Measurements from ENCODE around the gene TRIO. TPM values are rescaled to one million over a fixed set of nuclear protein-coding genes. Genes with fewer than 3 reads are reported as not detected.

TRIO gene
- total and polyA plus RNA-seq, 2 of the 8 experiments (the other 6 are each of a cell fraction or from before 2014, with no cell fraction given), result 35.1 to 69.1 TPM

DNA sequence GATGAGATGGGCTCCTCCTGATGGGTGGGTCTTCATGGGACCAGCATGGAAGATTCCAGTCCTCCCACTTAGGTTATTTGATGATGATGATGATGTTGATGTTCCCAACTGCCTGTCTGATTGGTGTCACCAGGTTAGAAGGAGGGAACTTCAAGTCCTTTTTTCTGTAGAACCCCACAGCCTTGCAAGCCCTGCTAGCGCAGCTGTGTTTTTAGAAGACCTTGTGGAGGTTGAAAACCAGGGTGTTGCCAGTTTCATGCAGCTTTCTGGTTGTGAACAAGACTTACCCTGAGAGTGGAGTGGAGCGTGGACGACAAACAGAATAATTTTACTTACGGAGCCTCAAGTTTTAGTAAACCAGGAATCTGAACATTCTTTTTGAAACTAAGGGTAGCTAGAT, 83.0 kb downstream of the TRIO start:
- FAIRE-seq (no peak), DNase-seq (ENCODE audit: low read depth in 1 of 2, low spot score in 2 of 2) (no peak)
- Histone ChIP-seq H3K27ac (ENCODE audit: low read depth, low read length) (no peak overlapping the region), H2BK120ac (replicated peaks; ENCODE audit: low read depth, low read length) (no peak overlapping the region), H3K4me1 (replicated peaks in 1 of 4; ENCODE audit: control insufficient read depth in 3 of 4, insufficient read depth in 4 of 4, low read length in 3 of 4) (peaks cover 0 to 16% (median 11%) of the 10 kb centered on the region in 4 experiments; a peak in 4 of 7 replicates), H4K5ac (ENCODE audit: insufficient read length, low read depth, low read length) (no peak overlapping the region), H3K79me2 (ENCODE audit: control insufficient read depth in 1 of 2, insufficient read depth in 2 of 2, low read length in 2 of 2) (peaks cover 3 to 96% of the 10 kb centered on the region in 2 experiments; a peak in 3 of 4 replicates), H2BK5ac (ENCODE audit: low read depth, low read length) (no peak overlapping the region), H3K36me3 (ENCODE audit: control insufficient read depth in 2 of 4, insufficient read depth in 4 of 4, low read length in 3 of 4) (no peaks in the 10 kb centered on the region; a peak in 1 of 8 replicates), H3K9me3 (ENCODE audit: insufficient read depth in 2 of 2, low read depth in 1 of 2, low read length in 1 of 2) (no peaks in the 10 kb centered on the region), H3K23me2 (ENCODE audit: low read depth, low read length) (no peaks in the 10 kb centered on the region), H3K9ac (replicated peaks in 1 of 4; ENCODE audit: extremely low read depth in 1 of 4, low read depth in 3 of 4, low read length in 3 of 4) (no peak overlapping the region), H3K4me3 (ENCODE audit: extremely low read depth in 1 of 4, insufficient read depth in 2 of 4, low read depth in 3 of 4, low read length in 4 of 4) (no peak overlapping the region), H3K4me2 (ENCODE audit: insufficient read depth in 1 of 2, low read depth in 2 of 2, low read length in 2 of 2) (no peak overlapping the region), H3K4ac (replicated peaks; ENCODE audit: insufficient read length, low read depth, low read length) (no peak overlapping the region), H2AFZ (ENCODE audit: low read length) (no peak overlapping the region), H3K56ac (replicated peaks; ENCODE audit: insufficient read length, low read depth, low read length) (no peak overlapping the region), H2AK5ac (ENCODE audit: low read depth, low read length) (no peak overlapping the region), H2BK20ac (ENCODE audit: low read length) (no peak overlapping the region), H3K79me1 (ENCODE audit: low read depth, low read length) (peaks cover 13% of the 10 kb centered on the region), H3K23ac (ENCODE audit: insufficient read length) (no peak overlapping the region), H3K27me3 (replicated peaks in 1 of 4; ENCODE audit: control insufficient read depth in 3 of 4, extremely low read depth in 1 of 4, insufficient read depth in 3 of 4, low read length in 3 of 4) (no peaks in the 10 kb centered on the region), H3K18ac (ENCODE audit: extremely low read depth, low read length) (no peak overlapping the region), H4K91ac (replicated peaks; ENCODE audit: insufficient read length, low read length) (no peak overlapping the region), H4K20me1 (replicated peaks in 1 of 2; ENCODE audit: control insufficient read depth in 1 of 2, insufficient read depth in 2 of 2, low read length in 2 of 2) (peaks cover 2 to 7% of the 10 kb centered on the region in 2 experiments), H2BK12ac (ENCODE audit: low read depth, low read length) (no peak overlapping the region), H4K8ac (ENCODE audit: extremely low read depth, insufficient read depth, low read length) (no peak overlapping the region), H2BK15ac (ENCODE audit: low read length) (no peak overlapping the region), H3K14ac (ENCODE audit: insufficient read length) (no peak overlapping the region)
- CTCF ChIA-PET (ENCODE audit: partially characterized antibody), result interaction anchor here (0.7 to 1.6 kb wide), 5 partner anchors 11 to 245 kb away, joined by 3 to 5 read pairs (median 3); no protein-coding TSS in a partner anchor
- POLR2A ChIA-PET (ENCODE audit: partially characterized antibody), result interaction anchor here (1.0 kb wide), 1 partner anchor 44 kb away, joined by 3 read pairs; no protein-coding TSS in a partner anchor
- TF ChIP-seq HDAC6 (IDR thresholded peaks at IDR 0.05; ENCODE audit: low read depth, low read length) (no peak), SRF (IDR thresholded peaks at IDR 0.05; ENCODE audit: low read depth, low read length) (no peak), JUND (IDR thresholded peaks at IDR 0.05; ENCODE audit: low read length) (no peak), TEAD4 (IDR thresholded peaks at IDR 0.05; ENCODE audit: low read depth, low read length) (no peak), GTF2F1 (IDR thresholded peaks at IDR 0.05; ENCODE audit: borderline replicate concordance, low read depth, low read length) (no peak), PHF8 (conservative IDR thresholded peaks at IDR 0.05; ENCODE audit: low read depth, low read length) (no peak), ZNF274 (IDR thresholded peaks at IDR 0.05; ENCODE audit: borderline replicate concordance, extremely low read depth, low read length) (no peak), FOSL1 (IDR thresholded peaks at IDR 0.05; ENCODE audit: insufficient read depth, low read depth, low read length) (no peak), CREB1 (IDR thresholded peaks at IDR 0.05) (no peak), TAF1 (IDR thresholded peaks at IDR 0.05; ENCODE audit: low read depth, low read length) (no peak), KDM5A (IDR thresholded peaks at IDR 0.05; ENCODE audit: low read length) (no peak), SIRT6 (IDR thresholded peaks at IDR 0.05; ENCODE audit: low read length) (no peak), JUN (IDR thresholded peaks at IDR 0.05; ENCODE audit: low read depth, low read length) (no peak), CEBPB (IDR thresholded peaks at IDR 0.05; ENCODE audit: low read depth, low read length) (no peak), SIN3A (conservative IDR thresholded peaks at IDR 0.05 in 1 of 2, IDR thresholded peaks at IDR 0.05 in 1 of 2; ENCODE audit: low read depth in 1 of 2, low read length in 2 of 2) (no peak)
- 91% methylated on average over 4 of the region's 4 CpGs; no CpG with 5 or more reads in 1 of the 2 experiments for WGBS, 2 experiments (ENCODE audit: extremely low coverage in 1 of 2, insufficient coverage in 1 of 2, insufficient read length in 1 of 2, insufficient replicate concordance in 2 of 2, low coverage in 1 of 2, low lambda C conversion rate in 2 of 2, missing lambda C conversion rate in 1 of 2)
